GM19043 (cell line): Measurements from ENCODE around the gene LINC00237.
A peak's percentile ranks its signal among the peaks of the same experiment; 100 is the strongest.

Source experiments
- ATAC-seq: cut with Tn5 transposase; IDR thresholded peaks from one replicate; pipeline ENCODE4 v1.9.1; 2021; ENCODE audit warnings: low read depth; ENCODE audit not compliant: unreplicated experiment

Gene LINC00237

GRCh38 chr20:21100578-21101452, 5.3 kb downstream of the LINC00237 start:
- ATAC-seq, result no peak

GRCh38 chr20:21099751-21100577, 6.2 kb downstream of the LINC00237 start:
- ATAC-seq, result peak; percentile 30

GRCh38 chr20:21096321-21097043, 9.7 kb downstream of the LINC00237 start:
- ATAC-seq, result no peak

DNA sequence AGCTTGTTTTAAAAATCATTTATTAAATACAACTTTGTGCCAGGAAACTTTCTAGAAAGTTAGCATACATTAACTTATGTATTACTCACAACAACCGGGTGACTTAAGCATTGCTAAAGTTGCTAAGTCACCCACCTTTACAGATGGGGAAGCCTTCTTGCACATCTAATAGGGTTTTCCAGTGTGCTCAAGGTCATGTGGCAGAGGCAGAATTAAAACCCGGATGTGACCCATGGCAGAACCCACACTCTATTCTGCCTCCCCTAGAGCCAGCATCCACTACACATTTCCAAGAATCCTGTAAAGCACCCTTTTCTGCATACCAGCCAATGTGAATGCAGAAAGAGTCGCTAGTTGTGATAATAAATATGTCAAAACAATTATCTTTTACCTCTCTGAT, 13.4 kb downstream of the LINC00237 start:
- no peak for ATAC-seq

GRCh38 chr20:21090721-21091120, 15.4 kb downstream of the LINC00237 start:
- no peak for ATAC-seq

DNA sequence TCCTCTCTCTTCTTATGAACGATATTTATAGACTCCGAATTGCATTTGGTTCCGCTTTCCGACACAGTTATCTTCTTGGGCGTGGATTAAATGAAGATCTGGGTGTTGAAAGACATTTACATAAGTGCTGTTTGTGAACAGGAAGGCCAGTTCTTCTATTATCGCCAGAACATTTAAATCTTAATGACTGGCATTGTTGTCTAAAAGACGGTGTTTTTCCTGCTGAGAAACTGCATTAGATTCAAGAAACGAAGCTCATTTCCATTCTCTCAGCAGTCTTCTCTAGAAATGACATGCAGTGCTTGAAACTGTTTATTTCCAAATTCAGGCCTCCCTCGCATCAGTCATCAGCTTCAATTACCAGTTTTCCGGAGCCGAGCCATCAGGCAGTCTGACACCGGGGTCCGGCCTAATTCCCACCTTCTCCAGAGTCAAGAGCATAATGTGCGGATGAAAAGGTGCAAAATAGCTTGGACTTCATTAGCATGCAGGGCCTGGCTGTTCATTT, 16.0 kb downstream of the LINC00237 start:
- no peak for ATAC-seq

- ATAC-seq, result no peak
These were observed 16.8 kb downstream of the LINC00237 start for GRCh38 chr20:21089391-21089790.

DNA sequence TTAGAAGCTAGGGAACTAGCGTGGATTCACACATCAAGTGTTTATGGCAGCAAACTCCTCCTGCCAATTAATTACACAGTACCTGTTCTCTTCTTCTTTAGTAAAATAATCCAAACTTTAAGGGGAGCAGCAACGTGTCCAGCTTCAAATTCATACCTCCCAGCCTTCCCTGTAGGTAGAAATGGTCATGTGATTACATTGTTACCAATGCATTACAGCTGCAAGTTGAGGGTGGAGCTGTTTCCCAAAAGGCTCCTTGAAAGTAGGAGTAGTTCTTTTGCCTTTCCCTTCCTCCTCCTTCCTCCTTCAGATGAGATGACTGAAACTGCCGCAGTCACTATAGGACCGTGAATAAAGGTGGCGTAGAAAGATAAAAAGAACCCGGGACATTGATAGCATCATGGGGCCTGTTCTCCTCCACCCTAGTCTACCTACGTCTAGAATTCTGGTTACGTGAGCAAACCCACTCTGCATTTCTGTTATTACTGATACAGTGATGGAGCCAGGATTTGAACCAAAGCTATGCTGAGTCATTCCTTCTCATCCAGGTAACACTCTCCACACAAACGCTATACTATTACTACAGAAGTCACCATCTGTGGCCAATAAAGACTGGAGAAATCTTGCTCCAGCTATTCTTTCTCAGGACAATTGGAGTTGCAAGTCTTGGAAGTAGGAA, 18.2 kb downstream of the LINC00237 start:
- no peak for ATAC-seq

GRCh38 chr20:21083825-21084325, 22.3 kb downstream of the LINC00237 start:
- ATAC-seq, result no peak

DNA sequence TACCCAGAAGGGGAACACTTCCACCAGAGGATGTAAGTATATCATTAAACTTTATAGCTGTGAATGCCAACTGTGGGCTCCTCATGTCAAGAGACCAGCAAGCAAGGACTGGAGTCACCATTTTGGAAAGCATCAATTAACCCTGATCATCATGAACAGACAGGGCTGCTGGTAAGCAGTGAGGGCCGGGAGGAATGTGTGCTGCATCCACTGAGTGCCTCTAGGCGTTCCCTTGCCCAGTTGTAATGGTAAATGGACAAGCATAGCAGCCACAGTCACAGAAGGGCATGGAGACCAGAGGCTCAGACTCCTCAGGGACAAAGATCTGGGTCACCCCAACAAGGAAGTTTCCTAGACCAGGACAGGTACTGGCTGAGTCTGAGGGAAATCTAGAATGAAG, 23.6 kb downstream of the LINC00237 start:
- no peak for ATAC-seq

- no peak for ATAC-seq
These were observed 28.3 kb downstream of the LINC00237 start for GRCh38 chr20:21077809-21078345.

- ATAC-seq, result no peak
These were observed 30.1 kb downstream of the LINC00237 start for GRCh38 chr20:21076073-21076472.

DNA sequence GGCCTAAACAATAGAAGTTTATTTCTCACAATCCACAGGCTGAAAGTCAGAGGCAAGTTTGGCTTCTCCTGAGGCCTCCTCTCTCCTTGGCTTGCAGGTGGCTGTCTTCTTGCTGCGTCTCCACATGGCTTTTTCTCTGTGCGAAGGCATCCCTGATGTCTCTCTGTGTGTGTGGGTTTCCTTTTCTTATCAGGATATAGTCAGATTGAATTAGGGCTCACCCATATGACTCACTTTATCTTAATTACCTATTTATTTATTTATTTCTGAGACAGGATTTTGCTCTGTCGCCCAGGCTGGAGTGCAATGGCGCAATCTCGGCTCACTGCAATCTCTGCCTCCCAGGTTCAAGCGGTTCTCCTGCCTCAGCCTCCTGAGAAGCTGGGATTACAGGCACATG, 30.7 kb downstream of the LINC00237 start:
- no peak for ATAC-seq

DNA sequence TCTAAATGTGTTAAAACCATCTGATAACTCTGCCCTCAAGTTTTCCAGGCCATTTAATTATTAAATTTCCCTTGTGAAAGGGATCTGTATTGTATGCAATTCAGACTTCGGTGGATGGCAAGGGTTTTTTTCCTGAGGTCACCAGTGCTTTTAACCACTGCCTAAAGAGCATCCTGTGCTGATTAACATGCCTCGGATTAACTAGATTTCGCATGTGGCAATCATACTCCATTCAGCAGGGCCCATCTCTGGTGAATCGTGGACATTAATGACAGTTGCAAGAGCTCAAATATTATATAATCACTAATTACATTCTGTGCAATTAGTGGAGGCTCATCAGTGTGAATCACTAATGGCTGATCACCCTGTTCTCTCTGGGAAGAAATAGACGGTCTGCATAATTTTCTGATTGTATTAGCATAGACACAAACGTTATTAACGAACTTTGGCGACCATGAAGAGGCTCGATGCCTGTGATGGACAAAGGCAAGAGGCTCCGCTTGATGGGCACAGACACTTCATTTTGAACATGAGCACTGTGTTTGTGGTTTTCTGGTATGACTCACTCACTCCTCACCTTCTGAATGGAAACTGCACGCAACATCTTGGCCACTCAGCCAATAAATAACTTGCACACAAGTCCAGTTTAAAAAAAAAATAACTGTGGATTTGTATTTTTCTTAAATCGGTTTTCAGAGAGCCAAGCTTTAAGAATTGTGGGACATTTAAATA, 31.4 kb downstream of the LINC00237 start:
- ATAC-seq, result peak; percentile 98

- ATAC-seq, result no peak
These were observed 38.9 kb downstream of the LINC00237 start for GRCh38 chr20:21067255-21067654.

GRCh38 chr20:21064924-21065323, 41.2 kb downstream of the LINC00237 start:
- ATAC-seq, result no peak

DNA sequence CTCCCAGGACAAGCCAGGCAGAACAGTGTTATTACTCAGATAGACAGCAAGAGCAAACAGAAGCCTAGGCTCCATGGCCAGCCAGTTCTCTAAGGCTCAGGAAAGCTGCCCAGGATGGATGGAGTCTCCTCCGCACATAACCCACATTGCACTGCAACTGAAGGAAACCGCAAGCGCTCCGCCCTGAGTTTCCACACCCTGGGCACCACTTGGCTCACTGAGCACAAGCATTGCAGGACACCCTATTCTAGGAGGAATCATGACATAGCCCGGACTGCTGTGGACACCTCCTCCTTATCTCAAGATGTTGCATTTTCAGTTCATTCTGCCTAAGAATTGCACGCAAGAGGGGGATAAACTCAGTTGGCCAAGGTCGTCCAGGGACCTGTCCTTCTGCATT, 42.9 kb downstream of the LINC00237 start:
- no peak for ATAC-seq

GRCh38 chr20:21053002-21053762, 53.0 kb downstream of the LINC00237 start:
- ATAC-seq, result no peak

- no peak for ATAC-seq
These were observed 53.5 kb downstream of the LINC00237 start for GRCh38 chr20:21052686-21053001.
